Ammon's horn (tissue), 1 donor: ENCODE measurements around the gene PUDP.
"Not testable (repeated sequence)": the region's sequence is repeated elsewhere in the genome, so short reads cannot be mapped to it uniquely, and the experiment has no call there.

Experiments used
- DNase-seq: peaks from one replicate; pipeline ENCODE4 v3.0.0-alpha.2; 2016; ENCODE audit warnings: low spot score

Gene PUDP

DNA sequence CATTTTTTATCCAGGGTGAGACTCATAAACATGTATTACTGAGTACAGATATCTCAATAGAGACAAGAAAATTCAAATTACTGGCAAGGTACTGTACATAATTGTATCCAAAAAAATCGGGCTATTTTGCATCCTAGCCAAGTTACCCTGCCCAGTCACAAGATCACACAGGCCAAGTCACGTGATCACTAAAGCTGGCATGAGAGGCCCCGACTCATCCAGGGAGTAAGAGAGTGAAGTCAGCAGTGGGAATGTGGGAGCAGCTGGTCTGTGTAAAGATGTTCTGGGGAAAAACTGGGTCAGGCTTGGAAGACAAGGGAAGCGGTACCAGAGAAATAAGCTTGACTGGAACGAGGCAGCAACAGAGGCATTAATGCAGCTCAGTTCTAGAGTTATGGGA, 119.7 kb downstream of the PUDP start:
- no peak for DNase-seq

DNA sequence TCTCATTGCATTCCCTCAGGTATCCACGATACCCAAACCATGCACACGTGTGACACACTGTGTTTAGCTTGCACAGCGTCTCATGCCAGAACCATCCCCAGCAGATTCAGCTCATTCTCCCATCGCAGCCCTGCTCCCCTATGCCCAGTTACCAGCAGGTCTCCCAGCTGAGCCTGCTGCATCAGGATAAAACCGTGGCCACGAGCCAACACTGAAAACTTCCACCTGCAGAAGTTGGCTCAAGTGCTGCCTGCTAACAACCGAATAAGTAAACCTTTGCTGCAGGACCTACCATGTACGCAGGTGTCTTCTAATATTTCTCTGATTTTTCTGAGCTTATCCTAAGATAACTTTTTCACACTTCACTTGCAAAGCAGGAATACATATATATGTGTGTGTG, 120.9 kb downstream of the PUDP start:
- no peak for DNase-seq

DNA sequence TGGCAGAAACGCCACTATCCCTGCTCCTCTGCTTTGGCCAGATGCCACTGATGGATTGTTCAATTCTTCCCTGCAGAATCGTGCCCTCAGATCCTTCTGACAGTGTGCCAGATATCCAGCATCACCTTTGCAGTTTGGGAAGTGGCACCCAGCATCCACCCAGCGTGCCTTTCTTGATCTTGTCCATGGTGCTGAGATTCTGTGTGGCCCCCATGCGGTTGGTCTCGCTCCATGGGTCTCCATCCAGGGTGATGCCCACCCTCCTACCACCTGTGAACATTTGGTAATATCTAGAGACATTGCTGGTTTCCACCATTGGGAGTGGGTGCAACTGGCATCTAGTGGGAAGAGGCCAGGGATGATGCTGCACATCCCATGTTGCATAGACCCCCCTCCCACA, 121.6 kb downstream of the PUDP start:
- not testable (repeated sequence) for DNase-seq

- DNase-seq = no peak
Measured at GRCh38 chrX:7025471-7025870, 122.5 kb downstream of the PUDP start.

- no peak for DNase-seq
Measured at GRCh38 chrX:7024850-7025249, 123.1 kb downstream of the PUDP start.

DNA sequence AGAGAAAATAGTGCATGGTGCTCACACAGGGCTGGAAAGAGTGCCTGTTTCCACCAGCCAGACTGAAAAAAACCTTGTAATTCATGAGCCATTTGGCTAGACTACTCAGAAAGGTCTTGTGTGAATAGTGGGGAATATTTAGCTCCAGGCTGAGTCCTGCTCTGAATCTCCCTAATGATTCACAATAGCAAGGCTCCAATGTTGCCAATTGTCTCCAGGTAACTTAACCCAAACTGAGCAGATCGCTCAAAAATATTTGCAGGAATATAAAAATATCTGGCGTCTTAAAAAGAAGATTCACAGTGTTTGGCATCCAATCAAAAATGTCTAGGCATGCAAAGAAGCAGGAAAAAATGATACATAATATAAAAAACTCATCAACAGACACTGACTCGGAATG, 125.0 kb downstream of the PUDP start:
- not testable (repeated sequence) for DNase-seq

- DNase-seq = no peak
Measured at GRCh38 chrX:7021991-7022390, 126.0 kb downstream of the PUDP start.

DNA sequence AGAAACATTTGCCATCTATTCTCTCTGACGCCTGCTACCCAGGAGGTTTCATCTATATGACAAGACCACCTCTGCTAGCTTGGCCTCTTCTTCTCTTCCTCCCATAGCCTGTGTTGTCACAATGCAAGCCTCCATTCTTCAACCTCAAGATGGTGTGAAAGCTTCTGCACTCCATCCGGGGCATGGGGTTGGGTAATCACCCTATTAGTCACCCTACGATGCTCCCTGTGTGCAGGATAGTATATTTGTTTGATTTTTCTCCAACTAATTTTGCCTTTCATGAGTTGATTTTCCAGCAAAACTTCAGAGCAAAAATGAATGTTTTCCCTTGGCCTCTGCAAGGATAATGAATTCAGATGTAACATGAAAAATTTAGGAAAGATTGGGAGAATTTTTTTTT, 128.4 kb downstream of the PUDP start:
- DNase-seq = no peak

- not testable (repeated sequence) for DNase-seq
Measured at GRCh38 chrX:7012262-7012834, 135.6 kb downstream of the PUDP start.

DNA sequence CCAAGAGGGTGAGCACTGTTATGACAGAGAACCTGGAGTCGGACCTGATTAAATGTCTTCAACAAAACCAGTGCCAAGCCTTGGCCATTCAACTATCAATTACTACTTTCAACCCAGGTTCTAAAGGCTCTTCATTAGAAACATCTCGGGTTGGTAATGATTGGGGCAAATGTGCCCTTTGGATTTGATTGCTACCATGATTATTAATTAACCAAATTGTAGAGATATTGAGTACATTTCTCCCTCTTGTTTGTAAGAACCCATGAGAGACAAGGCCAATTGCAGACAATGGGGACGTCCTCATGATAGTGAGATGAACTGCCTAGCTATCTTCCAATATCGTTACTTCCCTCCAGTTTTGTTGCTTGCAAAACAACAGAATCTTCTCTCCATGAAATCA, 137.1 kb downstream of the PUDP start:
- DNase-seq = not testable (repeated sequence)

- not testable (repeated sequence) for DNase-seq
Measured at GRCh38 chrX:7007328-7007727, 140.6 kb downstream of the PUDP start.
